HG03460 (cell line): ENCODE results near the gene PPP1R9B.

ENCODE experiments used
- ATAC-seq: cut with Tn5 transposase; IDR thresholded peaks from one replicate; pipeline ENCODE4 v1.9.1; 2021; ENCODE audit not compliant: unreplicated experiment

PPP1R9B gene, protein sequence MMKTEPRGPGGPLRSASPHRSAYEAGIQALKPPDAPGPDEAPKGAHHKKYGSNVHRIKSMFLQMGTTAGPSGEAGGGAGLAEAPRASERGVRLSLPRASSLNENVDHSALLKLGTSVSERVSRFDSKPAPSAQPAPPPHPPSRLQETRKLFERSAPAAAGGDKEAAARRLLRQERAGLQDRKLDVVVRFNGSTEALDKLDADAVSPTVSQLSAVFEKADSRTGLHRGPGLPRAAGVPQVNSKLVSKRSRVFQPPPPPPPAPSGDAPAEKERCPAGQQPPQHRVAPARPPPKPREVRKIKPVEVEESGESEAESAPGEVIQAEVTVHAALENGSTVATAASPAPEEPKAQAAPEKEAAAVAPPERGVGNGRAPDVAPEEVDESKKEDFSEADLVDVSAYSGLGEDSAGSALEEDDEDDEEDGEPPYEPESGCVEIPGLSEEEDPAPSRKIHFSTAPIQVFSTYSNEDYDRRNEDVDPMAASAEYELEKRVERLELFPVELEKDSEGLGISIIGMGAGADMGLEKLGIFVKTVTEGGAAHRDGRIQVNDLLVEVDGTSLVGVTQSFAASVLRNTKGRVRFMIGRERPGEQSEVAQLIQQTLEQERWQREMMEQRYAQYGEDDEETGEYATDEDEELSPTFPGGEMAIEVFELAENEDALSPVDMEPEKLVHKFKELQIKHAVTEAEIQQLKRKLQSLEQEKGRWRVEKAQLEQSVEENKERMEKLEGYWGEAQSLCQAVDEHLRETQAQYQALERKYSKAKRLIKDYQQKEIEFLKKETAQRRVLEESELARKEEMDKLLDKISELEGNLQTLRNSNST

DNA sequence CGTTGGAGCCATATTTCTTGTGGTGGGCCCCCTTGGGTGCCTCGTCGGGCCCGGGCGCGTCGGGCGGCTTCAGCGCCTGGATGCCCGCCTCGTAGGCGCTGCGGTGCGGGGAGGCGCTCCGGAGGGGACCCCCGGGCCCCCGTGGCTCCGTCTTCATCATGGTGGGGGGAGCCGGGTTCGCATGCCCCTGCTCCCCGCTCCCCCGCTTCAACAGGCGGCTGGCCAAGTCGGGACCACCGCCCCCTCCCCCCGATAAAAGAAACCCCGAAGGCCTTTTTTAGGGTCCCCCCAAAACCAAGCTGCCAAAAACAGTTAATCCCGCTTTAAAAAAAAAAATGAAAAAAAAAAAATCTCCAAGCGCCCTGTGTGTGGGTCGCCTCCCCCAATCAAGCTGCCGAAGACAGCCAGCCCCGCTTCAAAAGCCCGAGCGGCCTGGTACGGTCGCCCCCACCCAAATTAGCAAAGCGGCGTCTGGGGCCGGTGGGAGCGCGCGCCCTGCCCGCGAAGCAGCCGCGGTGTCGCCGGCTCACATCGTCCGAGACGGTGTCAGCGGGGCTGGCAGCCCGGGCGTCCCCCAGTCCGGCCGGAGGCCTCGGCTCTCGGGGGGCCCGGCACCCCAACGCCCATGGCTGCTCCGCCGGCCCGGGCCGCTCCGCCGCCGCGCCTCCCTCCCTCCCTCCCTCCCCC is at the start of gene PPP1R9B:
Gene PPP1R9B, minus strand, starts transcription at position 324 of the 687 bp plus-strand sequence. Its CDS starts 164 bp downstream, at position 160.
- no peak for ATAC-seq

DNA sequence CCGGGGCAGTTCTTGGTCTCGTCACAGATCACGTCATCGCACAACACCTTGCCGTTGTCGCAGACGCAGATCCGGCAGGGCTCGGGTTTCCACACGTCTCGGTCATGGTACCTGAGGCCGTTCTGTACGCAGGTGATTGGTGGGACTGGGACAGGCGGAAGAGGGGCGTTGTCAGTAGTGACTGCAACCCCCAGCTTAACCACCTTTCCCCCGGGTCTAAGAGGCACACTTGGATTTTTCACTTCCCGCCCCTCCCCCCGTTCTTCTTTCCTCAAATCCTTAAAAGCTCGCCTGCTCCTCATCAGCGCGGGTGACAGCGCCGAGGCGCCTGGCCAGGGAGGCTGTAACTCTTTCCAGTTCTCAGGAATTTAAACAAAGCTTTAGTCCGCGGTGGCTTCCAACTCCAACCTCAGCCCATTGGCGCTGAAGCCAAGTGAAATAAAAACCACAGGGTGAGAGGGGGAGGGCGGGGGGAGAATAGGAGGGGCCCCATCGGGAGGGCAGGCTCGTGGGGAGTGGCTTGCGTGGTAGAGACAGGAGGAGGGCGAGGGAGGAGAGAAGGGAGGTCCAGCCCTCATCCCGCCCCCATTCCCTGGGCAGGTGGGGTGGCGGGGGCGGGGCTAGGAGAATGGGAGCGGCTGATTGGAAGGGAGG is 49.5 kb upstream of the PPP1R9B start:
- ATAC-seq: peak; percentile 18

DNA sequence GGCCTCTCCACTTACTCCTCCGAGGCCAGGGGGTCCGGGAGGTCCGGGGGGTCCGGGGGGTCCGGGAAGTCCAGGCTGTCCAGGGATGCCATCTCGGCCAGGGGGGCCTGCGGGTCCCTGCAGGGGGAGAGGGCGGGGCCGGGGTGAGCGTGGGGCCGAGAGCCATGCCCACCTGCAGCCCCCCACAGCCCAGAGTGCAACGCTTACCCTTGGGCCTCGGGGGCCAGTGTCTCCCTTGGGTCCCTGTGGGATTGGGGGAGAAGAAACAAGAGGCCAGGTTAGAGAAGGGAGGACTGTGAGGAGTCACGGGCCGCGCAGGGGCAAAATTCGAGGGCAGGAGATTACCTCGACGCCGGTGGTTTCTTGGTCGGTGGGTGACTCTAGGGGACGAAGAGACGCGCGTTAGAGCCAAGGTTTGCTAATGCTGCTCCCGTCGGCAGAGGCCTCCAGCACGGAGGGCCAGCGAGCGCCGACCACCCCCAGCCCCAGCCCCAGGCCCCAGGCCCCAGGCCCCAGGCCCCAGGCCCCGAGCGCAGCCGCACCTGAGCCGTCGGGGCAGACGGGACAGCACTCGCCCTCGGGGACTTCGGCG is 48.8 kb upstream of the PPP1R9B start:
- no peak for ATAC-seq

DNA sequence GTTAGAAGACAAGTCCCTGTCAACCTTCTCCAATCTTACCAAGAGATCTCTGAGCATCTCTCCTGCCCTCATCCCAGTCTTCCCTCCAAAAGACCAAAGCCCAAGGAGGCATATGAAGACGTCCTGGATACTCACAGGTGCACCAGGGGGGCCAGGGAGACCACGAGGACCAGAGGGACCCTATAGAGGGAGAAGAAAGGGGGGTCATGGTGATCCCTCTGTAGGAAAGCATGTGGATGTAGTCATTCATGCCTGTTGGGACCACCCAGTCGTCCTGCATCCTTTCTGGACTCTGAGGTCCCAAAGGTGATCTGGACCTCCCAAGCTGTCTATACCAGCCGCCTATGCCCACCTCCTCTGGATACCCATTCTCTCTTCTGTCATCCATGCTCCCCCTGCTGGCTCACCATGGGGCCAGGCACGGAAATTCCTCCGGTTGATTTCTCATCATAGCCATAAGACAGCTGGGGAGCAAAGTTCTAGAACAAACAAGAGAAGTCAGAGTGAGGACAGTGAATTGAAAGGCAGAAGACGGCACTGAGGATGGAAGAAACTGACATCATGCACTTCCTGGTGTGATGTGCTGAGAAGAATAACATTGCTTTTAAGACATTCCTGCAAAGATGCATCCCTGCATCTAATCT is 47.7 kb upstream of the PPP1R9B start:
- ATAC-seq: no peak

DNA sequence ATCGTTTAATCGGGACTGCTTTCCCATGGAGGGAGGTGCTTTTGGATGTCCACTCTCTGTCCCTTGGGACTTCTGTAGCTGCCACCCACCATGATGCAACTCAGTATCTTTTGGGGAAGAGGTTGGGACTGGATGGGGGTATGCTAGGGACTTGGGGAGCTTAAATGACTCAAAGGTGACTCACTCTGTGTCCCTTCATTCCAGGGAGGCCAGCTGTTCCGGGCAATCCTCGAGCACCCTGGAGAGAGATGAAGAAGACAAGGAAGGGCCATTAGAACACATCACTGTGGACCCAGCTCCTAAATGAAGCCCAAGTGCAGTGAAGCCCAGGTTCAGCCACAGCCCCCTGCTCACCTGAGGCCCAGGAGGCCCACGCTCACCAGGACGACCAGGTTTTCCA is 46.3 kb upstream of the PPP1R9B start:
- no peak for ATAC-seq

DNA sequence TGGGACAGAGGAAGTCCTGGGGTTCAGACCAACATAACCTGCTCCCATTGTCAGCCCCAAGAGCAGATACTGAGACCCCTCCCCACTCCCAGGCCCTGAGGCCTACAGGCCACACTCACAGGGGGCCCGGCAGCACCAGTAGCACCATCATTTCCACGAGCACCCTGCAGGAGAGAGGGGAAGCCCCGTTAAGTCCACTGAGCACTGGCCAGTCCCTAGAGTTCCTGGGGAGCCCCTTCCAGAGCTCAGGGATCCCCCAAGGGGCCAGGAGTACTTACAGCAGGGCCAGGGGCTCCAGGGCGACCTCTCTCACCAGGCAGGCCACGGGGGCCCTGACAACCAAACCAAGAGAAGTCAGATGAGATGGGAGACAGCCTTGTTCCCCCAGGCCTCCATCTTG is 45.6 kb upstream of the PPP1R9B start:
- no peak for ATAC-seq

DNA sequence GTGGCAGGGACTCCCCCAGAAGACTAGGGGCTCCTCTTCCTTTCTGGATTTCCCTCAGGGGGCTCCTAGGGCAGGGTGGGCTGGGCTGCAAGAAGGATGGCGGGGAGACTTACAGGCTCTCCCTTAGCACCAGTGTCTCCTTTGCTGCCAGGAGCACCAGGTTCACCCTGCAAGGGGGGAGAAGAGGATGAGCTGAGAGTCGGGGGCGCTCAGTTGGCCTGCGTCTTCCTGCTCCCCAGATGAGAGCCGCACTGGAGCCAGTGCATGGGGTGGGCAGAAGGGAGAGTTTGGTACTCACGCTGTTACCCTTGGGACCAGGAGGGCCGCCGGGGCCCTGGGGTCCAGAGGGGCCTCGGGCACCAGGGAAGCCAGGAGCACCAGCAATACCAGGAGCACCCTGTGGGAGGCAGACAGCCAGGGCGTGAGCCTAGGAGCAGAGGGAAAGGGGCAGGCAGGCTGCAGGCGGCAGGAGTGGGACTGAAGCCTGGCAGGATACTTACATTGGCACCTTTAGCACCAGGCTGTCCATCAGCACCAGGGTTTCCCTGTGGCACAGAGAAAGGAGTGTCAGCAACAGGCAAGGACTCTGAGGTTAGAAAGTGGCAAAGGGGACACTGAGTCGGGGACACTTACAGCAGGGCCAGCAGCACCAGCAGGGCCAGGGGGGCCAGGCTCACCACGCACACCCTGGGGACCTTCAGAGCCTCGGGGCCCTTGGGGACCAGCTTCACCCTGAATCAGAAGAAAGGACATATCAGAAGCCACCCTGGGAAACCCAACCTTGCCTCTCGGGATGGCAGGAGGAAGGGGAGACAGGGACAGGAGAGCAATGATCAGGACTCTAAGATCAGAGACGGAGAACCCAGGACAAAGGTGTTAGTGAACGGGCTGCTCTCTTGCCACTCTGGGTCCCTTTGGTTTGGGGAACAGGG is 44.7 kb upstream of the PPP1R9B start:
- ATAC-seq: no peak

DNA sequence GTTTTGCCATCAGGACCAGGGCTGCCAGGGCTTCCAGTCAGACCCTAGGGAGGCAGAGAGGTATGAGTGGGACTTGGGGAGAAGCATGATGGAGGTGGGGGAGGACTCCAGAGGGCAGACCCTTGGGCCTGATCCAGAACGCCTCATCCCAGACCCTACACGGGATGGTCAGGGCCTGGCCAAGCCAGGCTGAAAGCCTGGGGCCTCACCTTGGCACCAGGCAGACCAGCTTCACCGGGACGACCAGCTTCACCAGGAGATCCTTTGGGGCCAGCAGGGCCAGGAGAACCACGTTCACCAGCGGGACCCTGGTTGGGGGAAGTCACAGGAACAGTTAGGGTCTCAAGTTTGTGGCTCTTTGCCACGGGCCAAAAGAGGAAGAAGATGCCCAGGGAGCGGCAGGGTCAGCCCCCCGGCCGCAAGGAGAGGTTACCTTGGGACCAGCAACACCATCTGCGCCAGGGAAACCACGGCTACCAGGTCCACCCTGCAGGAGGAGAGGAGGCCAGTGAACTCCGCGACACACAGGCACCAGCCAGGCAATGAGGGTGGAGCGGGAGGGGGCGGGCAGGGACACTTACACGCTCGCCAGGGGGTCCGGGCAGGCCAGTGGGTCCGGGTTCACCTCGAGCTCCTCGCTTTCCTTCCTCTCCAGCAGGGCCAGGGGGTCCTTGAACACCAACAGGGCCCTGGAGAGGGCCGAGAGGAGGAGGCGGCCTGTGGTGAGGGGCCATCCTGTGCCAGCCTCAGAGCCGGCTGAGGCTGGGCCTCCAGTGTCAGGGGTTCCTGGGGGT is 43.9 kb upstream of the PPP1R9B start:
- no peak for ATAC-seq

DNA sequence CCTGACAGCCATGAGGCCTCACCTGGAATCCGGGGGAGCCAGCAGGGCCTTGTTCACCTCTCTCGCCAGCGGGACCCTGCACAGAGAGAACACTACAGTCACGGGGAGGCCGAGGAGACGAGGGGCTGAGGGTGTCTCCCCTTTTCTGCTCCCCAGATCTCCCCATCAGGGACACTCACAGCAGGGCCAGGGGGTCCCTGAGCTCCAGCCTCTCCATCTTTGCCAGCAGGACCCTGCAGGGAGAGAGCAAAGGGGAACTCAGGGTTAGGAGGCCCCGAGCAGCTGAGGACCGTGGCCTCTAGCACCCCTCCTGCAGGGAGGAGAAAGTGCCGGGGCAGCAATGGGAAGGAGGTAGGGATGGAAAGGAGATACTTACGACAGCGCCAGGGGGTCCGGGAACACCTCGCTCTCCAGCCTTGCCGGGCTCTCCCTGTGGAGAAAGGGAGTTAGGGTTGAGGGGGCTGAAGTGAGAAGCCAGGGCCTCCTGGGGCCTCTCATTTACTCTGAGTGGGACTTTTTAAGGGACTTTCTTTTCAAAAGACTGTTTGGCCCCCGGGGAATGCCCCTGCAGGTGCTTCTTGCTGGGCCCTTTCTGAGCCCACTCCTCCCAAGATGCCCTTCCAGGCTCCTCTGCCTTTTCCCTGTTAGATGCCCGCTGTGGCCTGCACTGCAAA is 42.3 kb upstream of the PPP1R9B start:
- no peak for ATAC-seq

DNA sequence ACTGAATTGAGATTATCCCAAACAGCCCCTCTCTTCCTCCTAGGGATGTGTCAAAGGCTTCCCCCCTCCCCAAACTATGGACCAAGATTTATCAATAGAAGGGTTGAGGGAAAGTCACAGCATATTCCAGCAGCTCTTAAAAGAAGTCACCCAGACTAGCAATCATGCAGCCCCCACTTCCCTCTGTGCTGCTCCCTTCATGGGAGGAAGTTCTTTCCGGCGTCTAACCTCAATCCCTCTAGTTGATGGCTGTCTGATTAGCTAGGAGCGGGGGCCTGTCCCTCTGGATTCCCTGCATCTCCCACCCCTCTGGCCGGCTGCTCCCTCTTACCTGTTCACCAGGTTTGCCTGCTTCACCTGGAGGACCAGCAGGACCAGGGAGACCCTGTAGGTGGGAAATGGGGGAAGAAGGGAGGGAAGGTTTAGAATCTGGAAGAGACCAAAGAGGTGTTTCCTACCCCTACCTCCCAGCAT is 41.7 kb upstream of the PPP1R9B start:
- no peak for ATAC-seq

DNA sequence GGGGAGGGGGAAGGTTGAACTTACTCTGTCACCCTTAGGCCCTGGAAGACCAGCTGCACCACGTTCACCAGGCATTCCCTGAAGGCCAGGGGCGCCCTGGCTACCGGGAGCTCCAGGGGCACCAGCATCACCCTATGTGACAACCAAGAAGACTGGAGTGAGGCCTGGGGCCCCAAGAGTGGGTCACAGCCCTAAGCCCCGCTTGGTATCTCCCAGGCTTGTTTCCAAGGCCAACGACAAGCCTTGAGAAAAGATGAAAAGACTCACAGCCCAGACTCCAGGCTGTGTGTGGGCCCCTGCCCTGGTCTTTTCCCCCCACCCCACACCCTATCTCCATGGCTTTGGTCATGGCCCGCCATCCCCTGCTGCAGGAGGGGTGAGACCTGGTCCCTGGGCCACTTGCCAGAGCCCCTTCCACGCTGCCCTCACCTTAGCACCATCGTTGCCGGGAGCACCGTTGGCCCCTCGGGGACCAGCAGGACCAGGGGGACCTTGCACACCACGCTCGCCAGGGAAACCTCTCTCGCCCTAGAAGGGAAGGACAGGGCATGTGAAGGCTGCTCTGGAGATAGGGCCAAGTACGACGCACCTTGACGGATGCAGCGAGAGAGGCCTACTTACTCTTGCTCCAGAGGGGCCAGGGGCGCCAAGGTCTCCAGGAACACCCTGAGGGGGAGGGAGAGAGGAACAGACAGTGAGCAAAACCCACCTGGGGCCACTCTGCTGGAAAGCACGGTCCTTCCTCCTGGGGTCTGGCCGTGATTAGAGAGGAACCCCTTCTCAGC is 41.1 kb upstream of the PPP1R9B start:
- ATAC-seq: no peak

DNA sequence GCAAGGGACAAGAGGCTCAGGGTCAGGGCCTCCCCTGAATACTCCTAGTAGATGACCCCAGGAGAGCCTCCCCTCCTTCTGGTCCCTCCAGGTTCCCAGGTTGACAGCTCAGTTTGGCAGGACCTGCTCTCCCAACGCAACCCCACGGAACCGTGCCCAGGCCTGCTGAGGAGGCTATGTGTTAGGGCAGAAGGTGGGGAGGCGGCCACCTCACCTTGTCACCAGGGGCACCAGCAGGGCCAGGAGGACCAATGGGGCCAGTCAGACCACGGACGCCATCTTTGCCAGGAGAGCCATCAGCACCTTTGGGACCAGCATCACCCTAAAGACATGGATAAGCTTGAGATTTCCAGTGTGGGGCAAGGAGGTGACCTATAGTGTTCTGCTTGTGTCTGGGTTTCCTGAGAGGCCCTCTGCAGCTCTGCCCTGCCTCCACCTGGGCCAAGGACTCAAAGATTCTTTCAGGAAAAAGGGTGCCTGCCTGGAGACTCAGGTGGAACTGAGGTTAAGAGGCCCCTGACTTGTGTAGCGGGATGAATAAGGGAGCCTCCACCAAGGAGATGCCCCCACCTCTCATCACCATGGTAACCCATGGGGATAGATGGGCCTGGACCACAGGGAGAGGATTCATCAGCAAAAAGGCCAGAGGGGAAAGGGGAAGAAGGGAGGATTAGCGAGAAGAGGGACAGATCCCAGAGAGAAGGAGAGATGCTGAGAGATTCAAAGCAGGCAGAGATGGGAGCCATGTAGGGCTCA is 40.3 kb upstream of the PPP1R9B start:
- no peak for ATAC-seq

DNA sequence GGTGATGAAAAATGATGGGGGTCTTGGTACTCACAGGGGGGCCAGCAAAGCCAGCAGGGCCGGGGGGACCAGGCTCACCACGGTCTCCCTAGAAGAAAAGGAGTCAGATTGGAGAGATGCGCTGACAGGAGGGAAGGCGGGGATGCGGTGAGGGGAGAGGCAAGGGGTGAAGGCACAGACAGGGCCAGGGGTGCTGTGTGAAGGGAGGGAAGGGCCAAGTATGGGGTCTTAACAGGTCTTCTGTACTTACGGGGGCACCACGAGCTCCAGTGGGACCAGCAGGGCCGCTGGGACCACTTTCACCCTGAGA is 39.8 kb upstream of the PPP1R9B start:
- no peak for ATAC-seq

DNA sequence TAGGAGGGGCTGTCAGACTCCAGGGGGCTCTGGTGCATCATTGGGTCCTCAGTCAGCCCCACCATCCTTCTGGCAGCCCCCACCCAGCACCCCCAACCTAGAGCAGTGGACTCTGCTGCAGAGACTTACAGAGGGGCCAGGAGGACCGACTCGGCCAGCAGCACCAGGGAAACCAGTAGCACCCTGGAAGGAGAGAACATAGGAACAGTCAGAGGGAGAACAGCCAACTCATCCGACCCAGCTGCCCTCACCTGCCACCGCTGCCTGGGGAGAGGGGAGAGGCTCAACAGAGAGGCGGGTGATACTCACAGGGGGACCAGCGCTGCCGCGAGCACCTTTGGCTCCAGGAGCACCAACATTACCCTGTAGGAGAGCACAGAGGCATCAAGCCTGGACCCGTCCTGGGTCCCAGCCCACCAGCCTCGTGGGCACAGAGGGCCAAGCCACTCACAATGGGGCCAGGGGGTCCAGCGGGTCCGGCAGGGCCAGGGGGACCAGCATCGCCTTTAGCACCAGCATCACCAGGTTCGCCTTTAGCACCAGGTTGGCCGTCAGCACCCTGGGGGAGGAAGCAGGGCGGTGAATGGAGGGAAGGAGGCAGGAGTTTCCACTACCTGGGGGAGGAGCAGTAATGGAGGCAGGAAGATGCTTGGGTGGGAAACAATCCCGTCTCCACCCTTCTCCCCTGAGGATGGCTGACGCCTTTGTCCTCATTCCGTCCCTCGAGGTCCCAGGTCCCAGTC is 39.2 kb upstream of the PPP1R9B start:
- ATAC-seq: no peak

DNA sequence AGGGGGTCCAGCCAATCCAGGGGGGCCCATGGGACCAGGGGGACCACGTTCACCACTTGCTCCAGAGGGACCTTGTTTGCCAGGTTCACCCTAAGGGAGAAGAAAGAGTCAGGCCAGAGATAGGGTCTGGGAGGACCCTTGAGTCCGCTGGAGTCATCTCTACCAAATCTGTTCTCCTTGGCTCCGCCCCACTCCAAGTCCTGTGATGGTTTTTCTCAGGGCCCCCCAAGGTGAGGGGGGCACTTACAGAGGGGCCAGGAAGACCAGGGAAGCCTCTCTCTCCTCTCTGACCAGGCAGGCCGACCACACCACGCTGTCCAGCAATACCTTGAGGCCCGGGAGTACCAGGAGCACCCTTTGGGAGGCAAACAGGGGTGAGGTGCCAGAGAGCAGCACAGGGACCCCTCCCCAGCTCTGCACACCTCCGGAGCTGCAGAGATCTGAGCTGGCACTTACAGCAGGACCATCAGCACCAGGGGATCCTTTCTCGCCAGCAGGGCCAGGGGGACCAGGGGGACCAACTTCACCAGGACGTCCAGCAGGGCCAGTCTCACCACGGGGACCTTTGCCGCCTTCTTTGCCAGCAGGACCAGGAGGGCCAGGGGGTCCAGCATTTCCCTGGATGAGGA is 38.6 kb upstream of the PPP1R9B start:
- no peak for ATAC-seq
